H1 (cell line): ENCODE measurements around the gene OPALIN. TPM values are rescaled to one million over a fixed set of nuclear protein-coding genes. Genes with fewer than 3 reads are reported as not detected.

Experiments used
- CTCF ChIA-PET: fragments of 300-600 bp; sonication (Branson Sonifier 250); formaldehyde crosslinking; loops from one replicate; lab custom pipeline; 2021; ENCODE audit not compliant: partially characterized antibody; lab: Charles Lee
- POLR2A ChIA-PET: fragments of 300-600 bp; sonication (Branson Sonifier 250); formaldehyde crosslinking; loops from one replicate; lab custom pipeline; 2021; ENCODE audit warnings: inconsistent platforms; ENCODE audit not compliant: partially characterized antibody; lab: Charles Lee
- DNase-seq, 2 experiments: peaks; one replicate each; pipeline versions ENCODE4 v3.0.0 to v3.0.0-alpha.2; 2010 to 2022; ENCODE audit warnings: low spot score in 2 of 2, low read depth in 1 of 2, mixed read lengths in 1 of 2
- FAIRE-seq: peaks from 2 replicates; lab custom pipeline; 2011; peaks lifted over from hg19 to GRCh38; lab: Jason Lieb, UNC
- H2AFZ ChIP-seq: 2 replicates; pipeline ENCODE4 v1.8.1; 2012; ENCODE audit warnings: low read length, inconsistent platforms
- H2AK5ac ChIP-seq: 2 replicates; pipeline ENCODE4 v1.6.1; 2013; ENCODE audit warnings: low read depth, low read length
- H2BK120ac ChIP-seq: replicated peaks from 2 replicates; pipeline ENCODE3; 2013; ENCODE audit warnings: low read depth, low read length, inconsistent platforms
- H2BK12ac ChIP-seq: 2 replicates; pipeline ENCODE4 v1.6.1; 2013; ENCODE audit warnings: low read depth, low read length
- H2BK15ac ChIP-seq: 2 replicates; pipeline ENCODE4 v1.6.1; 2013; ENCODE audit warnings: low read length
- H2BK20ac ChIP-seq: 2 replicates; pipeline ENCODE4 v1.6.1; 2013; ENCODE audit warnings: low read length
- H2BK5ac ChIP-seq: 2 replicates; pipeline ENCODE4 v1.6.1; 2013; ENCODE audit warnings: low read depth, low read length
- H3K14ac ChIP-seq: 2 replicates; pipeline ENCODE4 v1.6.1; 2013; ENCODE audit warnings: inconsistent platforms; ENCODE audit not compliant: insufficient read length
- H3K18ac ChIP-seq: 2 replicates; pipeline ENCODE4 v1.6.1; 2013; ENCODE audit warnings: low read length; ENCODE audit errors: extremely low read depth
- H3K23ac ChIP-seq: 2 replicates; pipeline ENCODE4 v1.6.1; 2013; ENCODE audit warnings: inconsistent platforms; ENCODE audit not compliant: insufficient read length
- H3K23me2 ChIP-seq: 2 replicates; pipeline ENCODE4 v1.6.1; 2013; ENCODE audit warnings: low read depth, low read length
- H3K27ac ChIP-seq: 2 replicates; pipeline ENCODE4 v1.6.1; 2011; ENCODE audit warnings: low read depth, low read length, inconsistent platforms
- H3K27me3 ChIP-seq, 4 experiments: replicated peaks in 1 of 4; 1 replicate in 1 of 4; 2 replicates in 3 of 4; pipeline versions ENCODE4 v1.6.1 to v1.8.1; 2011 to 2013; ENCODE audit warnings: low read length in 3 of 4, mild to moderate bottlenecking in 3 of 4, inconsistent platforms in 2 of 4, mixed read lengths in 2 of 4, moderate library complexity in 1 of 4; ENCODE audit not compliant: control insufficient read depth in 3 of 4, insufficient read depth in 3 of 4; ENCODE audit errors: extremely low read depth in 1 of 4
- H3K36me3 ChIP-seq, 4 experiments: 2 replicates each; pipeline versions ENCODE4 v1.6.1 to v1.8.1; 2011 to 2013; ENCODE audit warnings: mild to moderate bottlenecking in 4 of 4, low read length in 3 of 4, moderate library complexity in 2 of 4, control low read depth in 1 of 4, inconsistent platforms in 1 of 4; ENCODE audit not compliant: insufficient read depth in 4 of 4, control insufficient read depth in 2 of 4
- H3K4ac ChIP-seq: replicated peaks from 2 replicates; pipeline ENCODE3; 2013; ENCODE audit warnings: low read length, low read depth, mixed read lengths, inconsistent platforms; ENCODE audit not compliant: insufficient read length
- H3K4me1 ChIP-seq, 4 experiments: replicated peaks in 1 of 4; 1 replicate in 1 of 4; 2 replicates in 3 of 4; pipeline versions ENCODE4 v1.6.1 to v1.8.1; 2011 to 2013; ENCODE audit warnings: low read length in 3 of 4, inconsistent platforms in 2 of 4, mixed read lengths in 1 of 4; ENCODE audit not compliant: insufficient read depth in 4 of 4, control insufficient read depth in 3 of 4
- H3K4me2 ChIP-seq, 2 experiments: 2 replicates each; pipeline versions ENCODE4 v1.6.1 to v1.8.1; 2011 to 2013; ENCODE audit warnings: low read depth in 2 of 2, low read length in 2 of 2, control low read depth in 1 of 2, inconsistent platforms in 1 of 2, mild to moderate bottlenecking in 1 of 2; ENCODE audit not compliant: insufficient read depth in 1 of 2
- H3K4me3 ChIP-seq, 4 experiments: fragments of 200-600, 300-600 bp in 1 of 4; sonication (generic), shearing (Covaris generic), sonication (Bioruptor Twin) in 1 of 4; 2 replicates each; pipeline versions ENCODE4 v1.5.1 to v1.8.1; 2011 to 2016; ENCODE audit warnings: low read length in 4 of 4, low read depth in 3 of 4, control low read depth in 2 of 4, inconsistent platforms in 2 of 4, mild to moderate bottlenecking in 2 of 4, mixed read lengths in 1 of 4, moderate library complexity in 1 of 4; ENCODE audit not compliant: insufficient read depth in 2 of 4; ENCODE audit errors: extremely low read depth in 1 of 4
- H3K56ac ChIP-seq: replicated peaks from 2 replicates; pipeline ENCODE3; 2013; ENCODE audit warnings: low read depth, mild to moderate bottlenecking, mixed read lengths, low read length, inconsistent platforms; ENCODE audit not compliant: insufficient read length
- H3K79me1 ChIP-seq: 2 replicates; pipeline ENCODE4 v1.6.1; 2013; ENCODE audit warnings: low read depth, low read length, control low read depth
- H3K79me2 ChIP-seq, 2 experiments: 2 replicates each; pipeline versions ENCODE4 v1.6.1 to v1.8.1; 2012 to 2013; ENCODE audit warnings: low read length in 2 of 2, mild to moderate bottlenecking in 2 of 2, inconsistent platforms in 1 of 2; ENCODE audit not compliant: insufficient read depth in 2 of 2, control insufficient read depth in 1 of 2
- H3K9ac ChIP-seq, 4 experiments: replicated peaks in 1 of 4; 1 replicate in 1 of 4; 2 replicates in 3 of 4; pipeline versions ENCODE4 v1.6.1 to v1.8.1; 2011 to 2013; ENCODE audit warnings: low read depth in 3 of 4, low read length in 3 of 4, control low read depth in 2 of 4, mild to moderate bottlenecking in 2 of 4, moderate library complexity in 2 of 4, inconsistent platforms in 1 of 4; ENCODE audit errors: extremely low read depth in 1 of 4
- H3K9me3 ChIP-seq, 2 experiments: 2 replicates each; pipeline versions ENCODE4 v1.6.1 to v1.8.1; 2012 to 2013; ENCODE audit warnings: mild to moderate bottlenecking in 2 of 2, moderate library complexity in 2 of 2, control low read depth in 1 of 2, inconsistent platforms in 1 of 2, low read depth in 1 of 2, low read length in 1 of 2, mixed read lengths in 1 of 2; ENCODE audit not compliant: insufficient read depth in 2 of 2
- H4K20me1 ChIP-seq, 2 experiments: replicated peaks in 1 of 2; 2 replicates each; pipeline versions ENCODE3 to v1.8.1; 2011 to 2013; ENCODE audit warnings: inconsistent platforms in 2 of 2, low read length in 2 of 2, mild to moderate bottlenecking in 1 of 2; ENCODE audit not compliant: insufficient read depth in 2 of 2, control insufficient read depth in 1 of 2
- H4K5ac ChIP-seq: 2 replicates; pipeline ENCODE4 v1.6.1; 2013; ENCODE audit warnings: low read length, low read depth, mixed read lengths, inconsistent platforms; ENCODE audit not compliant: insufficient read length
- H4K8ac ChIP-seq: 2 replicates; pipeline ENCODE4 v1.8.0; 2013; ENCODE audit warnings: mild to moderate bottlenecking, moderate library complexity, low read length, inconsistent platforms; ENCODE audit not compliant: insufficient read depth; ENCODE audit errors: extremely low read depth
- H4K91ac ChIP-seq: replicated peaks from 2 replicates; pipeline ENCODE3; 2013; ENCODE audit warnings: low read length, mixed read lengths, inconsistent platforms; ENCODE audit not compliant: insufficient read length
- HDAC6 ChIP-seq: IDR thresholded peaks from one replicate; pipeline ENCODE4 v1.7.1; 2012; ENCODE audit warnings: low read depth, mild to moderate bottlenecking, inconsistent platforms, low read length, moderate library complexity
- whole genome bisulfite sequencing, 2 experiments: shearing (Covaris generic) in 1 of 2; methylation state at CpG; one replicate each; pipeline versions ENCODE4 v1.1.6 to v1.1.7; 2013 to 2015; ENCODE audit warnings: low lambda C conversion rate in 2 of 2, mixed read lengths in 2 of 2, inconsistent platforms in 1 of 2, low coverage in 1 of 2, missing lambda C conversion rate in 1 of 2; ENCODE audit not compliant: insufficient replicate concordance in 2 of 2, insufficient coverage in 1 of 2, insufficient read length in 1 of 2; ENCODE audit errors: extremely low coverage in 1 of 2, missing lambda C conversion rate in 1 of 2; 5-methylcytosine and 5-hydroxymethylcytosine counted together
- polyA plus RNA-seq, 7 experiments: library from polyadenylated mRNA; depleted of rRNA in 3 of 7; stranded (reverse) in 5 of 7; unstranded in 2 of 7; fragments of >200 nt in 5 of 7; fragments of 200-250 nt in 2 of 7; gene quantifications; 1 replicate in 5 of 7; 2 replicates in 1 of 7; 4 replicates in 1 of 7; pipeline versions ENCODE4 v1.2.1 to v1.2.3, GENCODE V29; 2011 to 2013; ENCODE audit warnings: missing spikeins in 2 of 7, mixed read lengths in 2 of 7
- total RNA-seq: library from RNA; stranded (reverse); fragmentation: NEBNext Ultra II Directional; extraction: Animal tissue kit (Norgen Biotek cat#: 25700); gene quantifications from 2 replicates; pipeline ENCODE4 v1.2.1, GENCODE V29; 2021

The OPALIN gene
- total and polyA plus RNA-seq, 2 of the 8 experiments (the other 6 are each of a cell fraction or from before 2014, with no cell fraction given) = 0.03 TPM; not detected in 1

DNA sequence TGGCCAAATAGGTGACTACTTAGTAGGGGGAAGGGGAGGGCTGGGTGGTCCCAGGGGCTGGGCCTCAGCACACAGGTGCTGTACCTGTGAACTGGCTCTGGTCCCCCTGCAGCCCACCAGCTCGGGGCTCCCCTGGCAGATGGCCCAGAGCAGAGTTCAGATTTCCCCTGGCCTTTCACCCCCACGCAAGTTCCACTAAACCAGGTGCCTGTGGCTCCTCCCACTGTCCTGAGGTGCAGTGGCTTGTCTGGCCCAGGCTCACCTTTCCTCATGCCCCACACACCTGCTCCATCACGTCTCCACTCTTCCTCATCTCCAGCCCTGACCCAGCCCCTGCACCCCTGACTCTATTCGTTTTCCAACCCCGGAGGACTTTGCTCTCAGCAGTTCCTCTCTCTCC, 47.3 kb upstream of the OPALIN start:
- no peak overlapping the region for H2BK15ac ChIP-seq
- H3K79me2 ChIP-seq = no peaks in the 10 kb centered on the region
- H2AK5ac ChIP-seq = no peak overlapping the region
- no peak overlapping the region for H2BK20ac ChIP-seq
- H2BK120ac ChIP-seq = no peak overlapping the region
- H3K18ac ChIP-seq = no peak overlapping the region
- ChIA-PET CTCF (interaction anchor here (1.6 to 2.0 kb wide), 3 partner anchors 31 to 105 kb away, joined by 3 to 9 read pairs (median 3); no protein-coding TSS in a partner anchor), POLR2A (no interaction called here)
- FAIRE-seq (no peak), DNase-seq (no peak)
- no peaks in the 10 kb centered on the region for H4K20me1 ChIP-seq
- peaks cover 0 to 2% (median under 1%) of the 10 kb centered on the region in 4 experiments; a peak in 3 of 7 replicates for H3K4me1 ChIP-seq
- TF ChIP-seq HDAC6 = no peak
- H3K36me3 ChIP-seq = no peaks in the 10 kb centered on the region
- no peak overlapping the region for H4K91ac ChIP-seq
- H3K27me3 ChIP-seq = no peaks in the 10 kb centered on the region
- no peak overlapping the region for H2AFZ ChIP-seq
- no peak overlapping the region for H3K27ac ChIP-seq
- H3K56ac ChIP-seq = no peak overlapping the region
- H3K23ac ChIP-seq = no peak overlapping the region
- no peaks in the 10 kb centered on the region for H3K79me1 ChIP-seq
- H3K4me2 ChIP-seq = no peak overlapping the region
- no peak overlapping the region for H3K4ac ChIP-seq
- H3K4me3 ChIP-seq = no peak overlapping the region
- H4K5ac ChIP-seq = no peak overlapping the region
- H2BK12ac ChIP-seq = no peak overlapping the region
- 93% methylated on average over 4 of the region's 5 CpGs; no CpG with 5 or more reads in 1 of the 2 experiments for WGBS, 2 experiments
- no peak overlapping the region for H2BK5ac ChIP-seq
- H4K8ac ChIP-seq = no peak overlapping the region
- H3K23me2 ChIP-seq = no peaks in the 10 kb centered on the region; the same call in 1 of the 2 replicates
- no peak overlapping the region for H3K9ac ChIP-seq
- H3K14ac ChIP-seq = no peak overlapping the region
- H3K9me3 ChIP-seq = no peaks in the 10 kb centered on the region
